WTC11 (cell line): Measurements from ENCODE around the gene POLE4. TPM values are rescaled to one million over a fixed set of nuclear protein-coding genes. Genes with fewer than 3 reads are reported as not detected.
A peak's percentile ranks its signal among the peaks of the same experiment; 100 is the strongest.

ENCODE experiments used
- ATAC-seq: fragments of 200-7000 bp; cut with Tn5 transposase; 2 replicates; pipeline ENCODE4 v1.10.0; 2021; ENCODE audit warnings: mild to moderate bottlenecking, moderate library complexity
- CTCF ChIA-PET: fragments of 300-600 bp; sonication (Branson Sonifier 250); formaldehyde crosslinking; loops from one replicate; lab custom pipeline; 2021; ENCODE audit warnings: antibody characterized with exemption; lab: Charles Lee
- POLR2A ChIA-PET: fragments of 350-600 bp; sonication (Branson Sonifier 250); formaldehyde crosslinking; loops from one replicate; lab custom pipeline; 2021; ENCODE audit warnings: antibody characterized with exemption; lab: Charles Lee
- DNase-seq: peaks from one replicate; pipeline ENCODE4 v3.0.0; 2021; ENCODE audit warnings: low spot score
- H3K27ac Mint-ChIP-seq: 2 replicates; pipeline ENCODE4 v1.8.0; 2021; ENCODE audit warnings: mixed read lengths
- H3K27me3 Mint-ChIP-seq: 2 replicates; pipeline ENCODE4 v1.8.0; 2021; ENCODE audit warnings: low read depth, mild to moderate bottlenecking, moderate library complexity, mixed read lengths
- H3K36me3 Mint-ChIP-seq: 2 replicates; pipeline ENCODE4 v1.8.0; 2021; ENCODE audit warnings: mixed read lengths
- H3K4me1 Mint-ChIP-seq: 2 replicates; pipeline ENCODE4 v1.8.0; 2022; ENCODE audit warnings: mixed read lengths
- H3K4me3 Mint-ChIP-seq: 2 replicates; pipeline ENCODE4 v1.8.0; 2021; ENCODE audit warnings: mild to moderate bottlenecking, moderate library complexity, mixed read lengths
- H3K9me3 Mint-ChIP-seq: 2 replicates; pipeline ENCODE4 v1.8.0; 2021; ENCODE audit warnings: mixed read lengths
- CREM ChIP-seq: sonication (generic); formaldehyde crosslinking; IDR thresholded peaks from 2 replicates; pipeline ENCODE4 v1.8.1; 2022; ENCODE audit warnings: mild to moderate bottlenecking, missing genetic modification reagents, moderate library complexity
- GABPB1 ChIP-seq: sonication (generic); formaldehyde crosslinking; IDR thresholded peaks from 2 replicates; pipeline ENCODE4 v1.8.1; 2023; ENCODE audit warnings: mild to moderate bottlenecking, missing genetic modification reagents
- IRF2 ChIP-seq: sonication (generic); formaldehyde crosslinking; IDR thresholded peaks from 2 replicates; pipeline ENCODE4 v1.8.0; 2022; ENCODE audit warnings: low read depth, missing genetic modification reagents, borderline replicate concordance
- RELA ChIP-seq: sonication (generic); formaldehyde crosslinking; IDR thresholded peaks from 2 replicates; pipeline ENCODE4 v1.8.1; 2022; ENCODE audit warnings: missing genetic modification reagents, mild to moderate bottlenecking, borderline replicate concordance
- SP1 ChIP-seq: sonication (generic); formaldehyde crosslinking; conservative IDR thresholded peaks from 2 replicates; pipeline ENCODE4 v1.8.1; 2022; ENCODE audit warnings: missing genetic modification reagents
- ZNF138 ChIP-seq: sonication (generic); formaldehyde crosslinking; conservative IDR thresholded peaks from 2 replicates; pipeline ENCODE4 v1.8.1; 2022; ENCODE audit warnings: mild to moderate bottlenecking, moderate library complexity, missing genetic modification reagents
- ZNF396 ChIP-seq: fragments of 250-450 bp; sonication (Bioruptor Pico); IDR thresholded peaks from 2 replicates; pipeline ENCODE4 v1.8.0; 2021; ENCODE audit warnings: mild to moderate bottlenecking, moderate library complexity, borderline replicate concordance
- total RNA-seq: library from RNA; stranded (reverse); gene quantifications from 3 replicates; pipeline ENCODE4 v1.2.3, GENCODE V29; 2021
- TF ChIP-seq, protein P1 (sequence below): sonication (generic); formaldehyde crosslinking; IDR thresholded peaks from 2 replicates; pipeline ENCODE4 v1.8.1; 2023; ENCODE audit warnings: mild to moderate bottlenecking, missing genetic modification reagents, moderate library complexity
- TF ChIP-seq, protein P2 (sequence below): sonication (generic); formaldehyde crosslinking; IDR thresholded peaks from 2 replicates; pipeline ENCODE4 v1.8.1; 2022; ENCODE audit warnings: low read depth, missing genetic modification reagents, borderline replicate concordance
- TF ChIP-seq, protein P3 (sequence below): sonication (generic); formaldehyde crosslinking; IDR thresholded peaks from 2 replicates; pipeline ENCODE4 v1.8.0; 2022; ENCODE audit warnings: missing genetic modification reagents
- TF ChIP-seq, protein P4 (sequence below): fragments of 200-600 bp; IDR thresholded peaks from 2 replicates; pipeline ENCODE4 v1.8.0; 2022; ENCODE audit warnings: antibody characterized with exemption
- TF ChIP-seq, protein P5 (sequence below): fragments of 250-450 bp; sonication (Bioruptor Pico); conservative IDR thresholded peaks from 2 replicates; pipeline ENCODE4 v1.9.0; 2021; ENCODE audit warnings: mild to moderate bottlenecking

POLE4 gene
- total RNA-seq, 1 experiment from 2014 or later, result 31.5 TPM

DNA sequence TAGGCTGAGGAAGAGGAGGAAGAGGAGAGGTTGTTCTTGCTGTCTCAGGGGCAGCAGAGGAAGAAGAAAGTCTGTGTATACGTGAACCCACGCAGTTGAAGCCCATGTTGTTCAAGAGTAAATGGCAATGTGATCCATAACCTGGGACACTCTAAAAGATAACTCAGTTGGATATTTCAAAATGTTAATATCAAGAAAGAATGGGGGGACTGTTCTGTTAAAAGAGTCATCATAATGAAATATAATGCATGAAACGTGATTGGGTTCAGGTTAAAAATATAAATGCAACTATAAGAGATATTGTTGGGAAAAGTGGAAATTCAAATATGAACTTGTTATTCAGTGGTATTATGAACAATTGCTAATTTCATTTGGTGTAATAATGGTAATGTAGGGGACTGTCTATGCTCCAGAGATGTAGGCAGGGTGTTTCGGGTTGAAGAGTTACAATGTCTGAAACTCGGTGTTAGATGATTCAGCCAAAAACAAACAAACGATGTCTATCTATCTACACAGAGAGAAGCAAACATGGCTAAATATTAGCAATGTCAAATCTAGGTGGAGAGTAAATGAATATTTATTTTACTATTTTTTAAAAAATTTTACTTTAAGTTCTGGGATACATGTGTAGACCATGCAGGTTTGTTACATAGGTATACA lies 21.1 kb upstream of the POLE4 start:
- Mint-ChIP-seq H3K27ac (no peak overlapping the region), H3K4me1 (no peaks in the 10 kb centered on the region), H3K4me3 (no peak overlapping the region), H3K36me3 (no peaks in the 10 kb centered on the region), H3K27me3 (peaks cover 6% of the 10 kb centered on the region; the same call in 1 of the 2 replicates), H3K9me3 (no peaks in the 10 kb centered on the region)
- POLR2A ChIA-PET, result no interaction called here
- DNase-seq, result no peak
- TF ChIP-seq, protein P1, sequence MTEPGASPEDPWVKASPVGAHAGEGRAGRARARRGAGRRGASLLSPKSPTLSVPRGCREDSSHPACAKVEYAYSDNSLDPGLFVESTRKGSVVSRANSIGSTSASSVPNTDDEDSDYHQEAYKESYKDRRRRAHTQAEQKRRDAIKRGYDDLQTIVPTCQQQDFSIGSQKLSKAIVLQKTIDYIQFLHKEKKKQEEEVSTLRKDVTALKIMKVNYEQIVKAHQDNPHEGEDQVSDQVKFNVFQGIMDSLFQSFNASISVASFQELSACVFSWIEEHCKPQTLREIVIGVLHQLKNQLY (CRISPR knock-in tag), result no peak
- TF ChIP-seq IRF2 (no peak), GABPB1 (0 out of 2 replicates have a peak, but pooled peaks have one; percentile 20), ZNF396 (CRISPR knock-in tag) (no peak), SP1 (CRISPR knock-in tag) (no peak)
- TF ChIP-seq, protein P2, sequence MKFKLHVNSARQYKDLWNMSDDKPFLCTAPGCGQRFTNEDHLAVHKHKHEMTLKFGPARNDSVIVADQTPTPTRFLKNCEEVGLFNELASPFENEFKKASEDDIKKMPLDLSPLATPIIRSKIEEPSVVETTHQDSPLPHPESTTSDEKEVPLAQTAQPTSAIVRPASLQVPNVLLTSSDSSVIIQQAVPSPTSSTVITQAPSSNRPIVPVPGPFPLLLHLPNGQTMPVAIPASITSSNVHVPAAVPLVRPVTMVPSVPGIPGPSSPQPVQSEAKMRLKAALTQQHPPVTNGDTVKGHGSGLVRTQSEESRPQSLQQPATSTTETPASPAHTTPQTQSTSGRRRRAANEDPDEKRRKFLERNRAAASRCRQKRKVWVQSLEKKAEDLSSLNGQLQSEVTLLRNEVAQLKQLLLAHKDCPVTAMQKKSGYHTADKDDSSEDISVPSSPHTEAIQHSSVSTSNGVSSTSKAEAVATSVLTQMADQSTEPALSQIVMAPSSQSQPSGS, result no peak
- CTCF ChIA-PET, result no interaction called here
- no peak for ATAC-seq

DNA sequence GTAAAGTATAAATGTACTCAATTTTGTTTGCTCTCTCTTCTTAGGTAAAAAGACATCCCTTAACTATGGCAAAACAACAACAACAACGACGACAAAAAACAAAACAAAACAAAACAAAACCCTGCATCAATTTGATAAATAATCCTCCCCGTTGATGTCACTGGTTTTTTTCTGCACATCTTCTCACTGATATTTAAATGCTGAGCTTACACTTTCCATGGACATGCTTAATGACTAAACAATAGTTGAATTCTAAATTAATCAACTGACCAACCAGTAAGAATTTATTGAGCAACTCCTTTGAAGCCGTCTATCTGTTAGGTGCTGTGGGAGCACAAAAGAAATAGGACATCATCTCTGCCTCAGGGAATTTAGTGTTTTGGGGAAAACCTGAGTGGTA lies 20.2 kb upstream of the POLE4 start:
- POLR2A ChIA-PET, result no interaction called here
- H3K9me3 Mint-ChIP-seq, result no peaks in the 10 kb centered on the region
- no peak overlapping the region for H3K27ac Mint-ChIP-seq
- H3K4me1 Mint-ChIP-seq, result no peaks in the 10 kb centered on the region
- ATAC-seq, result no peak
- H3K36me3 Mint-ChIP-seq, result no peaks in the 10 kb centered on the region
- H3K4me3 Mint-ChIP-seq, result no peak overlapping the region
- CTCF ChIA-PET, result no interaction called here
- no peak for DNase-seq
- TF ChIP-seq, protein P3, sequence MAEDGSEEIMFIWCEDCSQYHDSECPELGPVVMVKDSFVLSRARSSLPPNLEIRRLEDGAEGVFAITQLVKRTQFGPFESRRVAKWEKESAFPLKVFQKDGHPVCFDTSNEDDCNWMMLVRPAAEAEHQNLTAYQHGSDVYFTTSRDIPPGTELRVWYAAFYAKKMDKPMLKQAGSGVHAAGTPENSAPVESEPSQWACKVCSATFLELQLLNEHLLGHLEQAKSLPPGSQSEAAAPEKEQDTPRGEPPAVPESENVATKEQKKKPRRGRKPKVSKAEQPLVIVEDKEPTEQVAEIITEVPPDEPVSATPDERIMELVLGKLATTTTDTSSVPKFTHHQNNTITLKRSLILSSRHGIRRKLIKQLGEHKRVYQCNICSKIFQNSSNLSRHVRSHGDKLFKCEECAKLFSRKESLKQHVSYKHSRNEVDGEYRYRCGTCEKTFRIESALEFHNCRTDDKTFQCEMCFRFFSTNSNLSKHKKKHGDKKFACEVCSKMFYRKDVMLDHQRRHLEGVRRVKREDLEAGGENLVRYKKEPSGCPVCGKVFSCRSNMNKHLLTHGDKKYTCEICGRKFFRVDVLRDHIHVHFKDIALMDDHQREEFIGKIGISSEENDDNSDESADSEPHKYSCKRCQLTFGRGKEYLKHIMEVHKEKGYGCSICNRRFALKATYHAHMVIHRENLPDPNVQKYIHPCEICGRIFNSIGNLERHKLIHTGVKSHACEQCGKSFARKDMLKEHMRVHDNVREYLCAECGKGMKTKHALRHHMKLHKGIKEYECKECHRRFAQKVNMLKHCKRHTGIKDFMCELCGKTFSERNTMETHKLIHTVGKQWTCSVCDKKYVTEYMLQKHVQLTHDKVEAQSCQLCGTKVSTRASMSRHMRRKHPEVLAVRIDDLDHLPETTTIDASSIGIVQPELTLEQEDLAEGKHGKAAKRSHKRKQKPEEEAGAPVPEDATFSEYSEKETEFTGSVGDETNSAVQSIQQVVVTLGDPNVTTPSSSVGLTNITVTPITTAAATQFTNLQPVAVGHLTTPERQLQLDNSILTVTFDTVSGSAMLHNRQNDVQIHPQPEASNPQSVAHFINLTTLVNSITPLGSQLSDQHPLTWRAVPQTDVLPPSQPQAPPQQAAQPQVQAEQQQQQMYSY (CRISPR knock-in tag), result no peak
- TF ChIP-seq RELA, result no peak
- TF ChIP-seq CREM (CRISPR knock-in tag), result no peak
- TF ChIP-seq, protein P4, sequence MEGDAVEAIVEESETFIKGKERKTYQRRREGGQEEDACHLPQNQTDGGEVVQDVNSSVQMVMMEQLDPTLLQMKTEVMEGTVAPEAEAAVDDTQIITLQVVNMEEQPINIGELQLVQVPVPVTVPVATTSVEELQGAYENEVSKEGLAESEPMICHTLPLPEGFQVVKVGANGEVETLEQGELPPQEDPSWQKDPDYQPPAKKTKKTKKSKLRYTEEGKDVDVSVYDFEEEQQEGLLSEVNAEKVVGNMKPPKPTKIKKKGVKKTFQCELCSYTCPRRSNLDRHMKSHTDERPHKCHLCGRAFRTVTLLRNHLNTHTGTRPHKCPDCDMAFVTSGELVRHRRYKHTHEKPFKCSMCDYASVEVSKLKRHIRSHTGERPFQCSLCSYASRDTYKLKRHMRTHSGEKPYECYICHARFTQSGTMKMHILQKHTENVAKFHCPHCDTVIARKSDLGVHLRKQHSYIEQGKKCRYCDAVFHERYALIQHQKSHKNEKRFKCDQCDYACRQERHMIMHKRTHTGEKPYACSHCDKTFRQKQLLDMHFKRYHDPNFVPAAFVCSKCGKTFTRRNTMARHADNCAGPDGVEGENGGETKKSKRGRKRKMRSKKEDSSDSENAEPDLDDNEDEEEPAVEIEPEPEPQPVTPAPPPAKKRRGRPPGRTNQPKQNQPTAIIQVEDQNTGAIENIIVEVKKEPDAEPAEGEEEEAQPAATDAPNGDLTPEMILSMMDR, result no peak
- TF ChIP-seq, protein P1 (CRISPR knock-in tag), result no peak
- TF ChIP-seq ZNF138 (CRISPR knock-in tag), result no peak
- TF ChIP-seq, protein P5, sequence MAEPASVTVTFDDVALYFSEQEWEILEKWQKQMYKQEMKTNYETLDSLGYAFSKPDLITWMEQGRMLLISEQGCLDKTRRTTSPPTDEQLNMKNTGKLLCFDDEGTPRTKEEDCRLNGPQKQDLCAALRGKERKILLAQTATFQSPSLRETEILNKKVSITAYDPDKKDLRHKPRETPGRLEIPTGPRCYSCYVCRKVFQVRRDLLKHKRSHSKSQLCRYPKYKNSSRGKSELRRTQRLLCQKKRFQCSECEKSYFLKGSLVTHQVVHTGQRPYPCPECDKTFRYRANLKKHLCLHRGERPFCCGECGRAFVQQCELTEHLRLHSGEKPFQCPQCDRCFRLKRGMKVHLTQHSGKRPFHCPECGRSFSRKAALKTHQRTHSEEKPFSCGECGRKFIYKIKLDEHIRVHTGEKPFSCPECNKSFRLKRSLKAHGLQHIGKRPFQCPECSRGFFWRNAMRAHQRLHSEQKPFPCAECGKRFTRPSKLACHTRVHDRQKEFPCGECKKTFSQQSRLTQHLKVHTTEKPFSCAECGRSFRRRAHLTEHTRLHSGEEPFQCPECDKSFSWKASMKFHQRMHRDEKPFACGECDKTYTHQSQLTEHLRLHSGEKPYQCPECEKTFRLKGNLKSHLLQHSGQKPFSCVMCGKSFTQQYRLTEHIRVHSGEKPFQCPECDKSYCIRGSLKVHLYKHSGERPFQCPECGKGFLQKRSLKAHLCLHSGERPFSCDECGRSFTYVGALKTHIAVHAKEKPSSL, result no peak
- no peaks in the 10 kb centered on the region for H3K27me3 Mint-ChIP-seq
